ENCODE data around the gene TRIM42. TPM values are rescaled to one million over a fixed set of nuclear protein-coding genes. Genes with fewer than 3 reads are reported as not detected.

The TRIM42 gene
- total RNA-seq, 4 donors from 2014 or later, result not detected

- H3K4me3 ChIP-seq, result no peak overlapping the region
- H3K9me3 ChIP-seq, result no peaks in the 10 kb centered on the region
- DNase-seq (ENCODE audit: low spot score in 2 of 2), result no peak
- H3K36me3 ChIP-seq, result no peaks in the 10 kb centered on the region
- TF ChIP-seq POLR2A (IDR thresholded peaks at IDR 0.05) (no peak), CTCF (IDR thresholded peaks at IDR 0.05) (no peak), EP300 (IDR thresholded peaks at IDR 0.05) (no peak)
- 95 to 96% methylated on average over 27 of the region's 27 CpGs for WGBS, 2 donors
- H3K27ac ChIP-seq, result no peak overlapping the region
- H3K27me3 ChIP-seq, result no peaks in the 10 kb centered on the region
- no peaks in the 10 kb centered on the region for H3K4me1 ChIP-seq
These were observed 4.7 kb downstream of the TRIM42 start for GRCh38 chr3:140682586-140682985.

- no peaks in the 10 kb centered on the region for H3K36me3 ChIP-seq
- no peaks in the 10 kb centered on the region for H3K27me3 ChIP-seq
- H3K4me1 ChIP-seq, result no peaks in the 10 kb centered on the region
- H3K9me3 ChIP-seq, result no peaks in the 10 kb centered on the region
- no peak for TF ChIP-seq CTCF (IDR thresholded peaks at IDR 0.05)
- no peak for TF ChIP-seq EP300 (IDR thresholded peaks at IDR 0.05)
- TF ChIP-seq POLR2A (IDR thresholded peaks at IDR 0.05), result no peak
- no peak overlapping the region for H3K27ac ChIP-seq
- DNase-seq (ENCODE audit: low spot score in 2 of 2), result no peak
- no peak overlapping the region for H3K4me3 ChIP-seq
- 83 to 84% methylated on average over 2 of the region's 2 CpGs for WGBS, 2 donors
These were observed 8.3 kb downstream of the TRIM42 start for GRCh38 chr3:140686128-140686527.

- Histone ChIP-seq H3K36me3 (no peaks in the 10 kb centered on the region), H3K27ac (no peak overlapping the region), H3K27me3 (no peaks in the 10 kb centered on the region), H3K4me3 (no peak overlapping the region), H3K4me1 (no peaks in the 10 kb centered on the region), H3K9me3 (no peaks in the 10 kb centered on the region)
- TF ChIP-seq EP300 (IDR thresholded peaks at IDR 0.05) (no peak), CTCF (IDR thresholded peaks at IDR 0.05) (no peak), POLR2A (IDR thresholded peaks at IDR 0.05) (no peak)
- 86 to 98% methylated on average over 2 of the region's 2 CpGs for WGBS, 2 donors
- no peak for DNase-seq (ENCODE audit: low spot score in 2 of 2)
These were observed 9.1 kb downstream of the TRIM42 start for GRCh38 chr3:140686948-140687347.

GRCh38 chr3:140695361-140696061 lies 17.6 kb downstream of the TRIM42 start:
- no peak overlapping the region for H3K4me3 ChIP-seq
- WGBS, 2 donors, result 51 to 70% methylated on average over 5 of the region's 5 CpGs
- H3K27me3 ChIP-seq, result no peaks in the 10 kb centered on the region
- no peak overlapping the region for H3K27ac ChIP-seq
- no peak for DNase-seq (ENCODE audit: low spot score in 2 of 2)
- no peaks in the 10 kb centered on the region for H3K9me3 ChIP-seq
- no peaks in the 10 kb centered on the region for H3K36me3 ChIP-seq
- TF ChIP-seq CTCF (IDR thresholded peaks at IDR 0.05) (no peak), POLR2A (IDR thresholded peaks at IDR 0.05) (no peak), EP300 (IDR thresholded peaks at IDR 0.05) (no peak)
- H3K4me1 ChIP-seq, result no peaks in the 10 kb centered on the region

GRCh38 chr3:140699516-140700231 lies 21.8 kb downstream of the TRIM42 start:
- TF ChIP-seq CTCF (IDR thresholded peaks at IDR 0.05) (no peak), POLR2A (IDR thresholded peaks at IDR 0.05) (no peak), EP300 (IDR thresholded peaks at IDR 0.05) (no peak)
- Histone ChIP-seq H3K9me3 (no peaks in the 10 kb centered on the region), H3K27me3 (no peaks in the 10 kb centered on the region), H3K36me3 (no peaks in the 10 kb centered on the region), H3K4me1 (no peaks in the 10 kb centered on the region), H3K4me3 (no peak overlapping the region), H3K27ac (no peak overlapping the region)
- DNase-seq (ENCODE audit: low spot score in 2 of 2), result no peak
- 73 to 78% methylated on average over 3 of the region's 3 CpGs for WGBS, 2 donors

Data from tibial nerve (tissue), 4 donors.